HG03280 (cell line): ENCODE measurements around the gene RAI1.

Source experiments
- ATAC-seq: cut with Tn5 transposase; IDR thresholded peaks from one replicate; pipeline ENCODE4 v1.9.1; 2021; ENCODE audit warnings: mild to moderate bottlenecking, moderate library complexity; ENCODE audit not compliant: unreplicated experiment

Gene RAI1

GRCh38 chr17:17812211-17813054 is 131.2 kb downstream of the RAI1 start:
- no peak for ATAC-seq

GRCh38 chr17:17813055-17813724 is 131.9 kb downstream of the RAI1 start:
- ATAC-seq = no peak

GRCh38 chr17:17813725-17814095 is 132.5 kb downstream of the RAI1 start:
- no peak for ATAC-seq

- no peak for ATAC-seq
These were observed 133.2 kb downstream of the RAI1 start for GRCh38 chr17:17814162-17815061.

GRCh38 chr17:17815062-17815406 is 133.8 kb downstream of the RAI1 start:
- ATAC-seq = no peak

GRCh38 chr17:17815436-17816200 is 134.4 kb downstream of the RAI1 start:
- ATAC-seq = no peak

- ATAC-seq = no peak
These were observed 135.1 kb downstream of the RAI1 start for GRCh38 chr17:17816240-17816814.

- no peak for ATAC-seq
These were observed 135.7 kb downstream of the RAI1 start for GRCh38 chr17:17816831-17817551.

- ATAC-seq = no peak
These were observed 136.3 kb downstream of the RAI1 start for GRCh38 chr17:17817552-17817947.

- no peak for ATAC-seq
These were observed 136.8 kb downstream of the RAI1 start for GRCh38 chr17:17818088-17818526.

GRCh38 chr17:17819111-17819510 is 137.9 kb downstream of the RAI1 start:
- no peak for ATAC-seq

GRCh38 chr17:17819561-17819995 is 138.3 kb downstream of the RAI1 start:
- ATAC-seq = peak; percentile 33

- no peak for ATAC-seq
These were observed 138.8 kb downstream of the RAI1 start for GRCh38 chr17:17820046-17820445.

- ATAC-seq = no peak
These were observed 139.4 kb downstream of the RAI1 start for GRCh38 chr17:17820463-17821158.

- ATAC-seq = no peak
These were observed 140.9 kb downstream of the RAI1 start for GRCh38 chr17:17822189-17822588.

GRCh38 chr17:17822616-17823015 is 141.4 kb downstream of the RAI1 start:
- no peak for ATAC-seq

- peak; percentile 83 for ATAC-seq
These were observed 142.3 kb downstream of the RAI1 start for GRCh38 chr17:17823433-17824118.

- ATAC-seq = peak; percentile 20
These were observed 143.0 kb downstream of the RAI1 start for GRCh38 chr17:17824119-17824782.
